ENCODE data around the gene ALDH1A1. TPM values are rescaled to one million over a fixed set of nuclear protein-coding genes. Genes with fewer than 3 reads are reported as not detected.
"Not testable (repeated sequence)": the region's sequence is repeated elsewhere in the genome, so short reads cannot be mapped to it uniquely, and the experiment has no call there.

The ALDH1A1 gene
- total RNA-seq, 5 donors from 2014 or later (not counting 1 experiment from before 2014, with no cell fraction given): 0.47 to 1.3 (median 0.95) TPM

DNA sequence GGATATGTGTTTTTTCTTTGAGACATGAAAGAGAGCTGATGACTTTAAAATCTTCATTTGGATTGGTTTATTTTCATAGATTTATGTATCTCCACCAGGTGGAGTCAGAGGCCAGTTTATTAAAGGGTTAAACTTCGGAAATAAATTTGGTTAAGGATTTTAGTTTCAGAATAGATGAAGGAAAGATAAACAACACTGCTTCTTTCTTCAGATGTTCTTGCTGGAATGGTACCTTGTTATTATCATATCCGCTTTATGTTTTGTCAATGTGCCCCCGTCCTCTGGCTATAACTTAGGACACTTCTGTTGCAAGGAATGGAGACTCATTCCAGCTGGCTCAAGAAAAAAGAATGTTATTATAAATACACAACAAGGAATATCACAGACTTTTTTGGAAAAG lies 81.2 kb downstream of the ALDH1A1 start:
- no peak overlapping the region for H3K4me3 Mint-ChIP-seq
- H3K9me3 ChIP-seq: no peaks in the 10 kb centered on the region
- H3K27ac Mint-ChIP-seq: no peak overlapping the region
- H3K4me1 ChIP-seq (ENCODE audit: control insufficient read depth in 1 of 2, extremely low read depth in 1 of 2, insufficient read depth in 2 of 2, low read length in 2 of 2): no peaks in the 10 kb centered on the region
- no peak for DNase-seq
- no peak for ATAC-seq (replicated peaks in 1 of 4)
- H3K4me1 Mint-ChIP-seq: no peaks in the 10 kb centered on the region
- H3K9me3 Mint-ChIP-seq: peaks cover 0 to 3% (median 0%) of the 10 kb centered on the region in 3 donors
- CTCF ChIA-PET: no interaction called here
- H3K36me3 ChIP-seq (ENCODE audit: control insufficient read depth in 2 of 2, extremely low read depth in 1 of 2, insufficient read depth in 1 of 2, low read length in 1 of 2): no peaks in the 10 kb centered on the region
- H3K27me3 ChIP-seq (replicated peaks in 1 of 2; ENCODE audit: control insufficient read depth in 2 of 2, extremely low read depth in 1 of 2, insufficient read depth in 2 of 2, low read length in 1 of 2): no peaks in the 10 kb centered on the region
- 20% methylated on average over 1 of the region's 3 CpGs for WGBS (ENCODE audit: insufficient coverage)
- POLR2A ChIA-PET: no interaction called here
- no peak overlapping the region for H3K27ac ChIP-seq (ENCODE audit: low read length)
- H3K36me3 Mint-ChIP-seq: no peaks in the 10 kb centered on the region
- H3K27me3 Mint-ChIP-seq: peaks cover 7% of the 10 kb centered on the region in 2 donors
- H3K4me3 ChIP-seq (ENCODE audit: control insufficient read depth in 1 of 2, extremely low read depth in 1 of 2, low read length in 1 of 2): no peak overlapping the region

DNA sequence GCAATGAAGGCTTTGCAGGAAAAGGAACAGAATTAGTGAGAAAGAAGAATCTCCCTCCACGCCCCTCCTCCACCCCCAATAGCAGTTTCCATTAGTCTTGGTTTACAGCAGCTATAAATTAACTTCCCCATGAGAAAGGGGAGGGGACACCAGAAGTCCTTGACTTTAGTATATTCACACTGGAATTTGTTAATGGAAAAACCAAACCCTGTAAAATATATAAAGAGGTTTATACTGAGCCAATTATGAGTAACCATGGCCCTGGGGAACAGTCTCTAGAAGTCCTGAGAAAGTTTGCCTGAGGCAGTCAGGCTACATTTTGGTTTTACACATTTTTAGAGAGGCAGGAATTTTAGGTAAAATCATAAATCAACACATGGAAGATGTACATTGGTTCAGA lies 88.5 kb downstream of the ALDH1A1 start:
- no peaks in the 10 kb centered on the region for H3K4me1 ChIP-seq (ENCODE audit: control insufficient read depth in 1 of 2, extremely low read depth in 1 of 2, insufficient read depth in 2 of 2, low read length in 2 of 2)
- no CpG with 5 or more reads among the region's 1 CpG for WGBS (ENCODE audit: insufficient coverage)
- Mint-ChIP-seq H3K4me3 (no peak overlapping the region), H3K27ac (no peak overlapping the region), H3K36me3 (no peaks in the 10 kb centered on the region), H3K9me3 (peaks cover 0 to 3% (median 0%) of the 10 kb centered on the region in 3 donors), H3K4me1 (no peaks in the 10 kb centered on the region), H3K27me3 (peaks cover 3 to 6% of the 10 kb centered on the region in 2 donors)
- ATAC-seq (replicated peaks in 1 of 4): no peak
- ChIA-PET POLR2A (no interaction called here), CTCF (no interaction called here)
- H3K27me3 ChIP-seq (replicated peaks in 1 of 2; ENCODE audit: control insufficient read depth in 2 of 2, extremely low read depth in 1 of 2, insufficient read depth in 2 of 2, low read length in 1 of 2): no peaks in the 10 kb centered on the region
- H3K9me3 ChIP-seq: no peaks in the 10 kb centered on the region
- H3K27ac ChIP-seq (ENCODE audit: low read length): no peak overlapping the region
- DNase-seq: no peak
- no peaks in the 10 kb centered on the region for H3K36me3 ChIP-seq (ENCODE audit: control insufficient read depth in 2 of 2, extremely low read depth in 1 of 2, insufficient read depth in 1 of 2, low read length in 1 of 2)
- no peak overlapping the region for H3K4me3 ChIP-seq (ENCODE audit: control insufficient read depth in 1 of 2, extremely low read depth in 1 of 2, low read length in 1 of 2)

DNA sequence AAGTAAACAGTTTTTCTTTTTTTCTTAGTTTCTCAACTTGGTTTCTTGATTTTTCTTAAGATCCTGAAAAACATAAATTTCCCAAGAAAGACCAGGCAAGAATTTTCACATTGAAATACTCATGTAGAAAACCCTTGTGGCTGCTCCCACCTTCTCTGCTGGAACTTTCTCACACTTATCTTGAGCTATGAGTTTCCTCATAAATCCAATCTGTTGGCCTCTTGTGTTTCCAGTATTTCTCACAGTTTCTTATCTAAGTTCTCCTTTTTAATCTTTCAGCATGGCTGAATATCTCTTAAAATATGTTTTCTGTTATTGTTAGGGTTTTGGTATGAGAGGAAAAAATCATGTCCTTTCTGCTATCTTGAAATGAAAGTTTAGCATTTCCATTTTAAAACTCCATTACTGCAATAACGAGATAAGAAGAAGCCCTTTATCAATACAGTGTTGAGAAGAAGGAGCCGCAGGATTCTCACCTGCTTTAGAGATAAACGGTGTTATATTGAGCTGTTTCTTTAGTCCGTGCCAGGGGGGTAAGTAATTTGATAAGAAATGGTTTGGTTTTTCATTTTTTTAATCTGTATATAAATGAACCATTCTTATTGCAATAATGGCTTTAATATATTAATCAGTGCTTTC lies 89.3 kb downstream of the ALDH1A1 start:
- H3K4me1 Mint-ChIP-seq: no peaks in the 10 kb centered on the region
- Histone ChIP-seq H3K36me3 (ENCODE audit: control insufficient read depth in 2 of 2, extremely low read depth in 1 of 2, insufficient read depth in 1 of 2, low read length in 1 of 2) (no peaks in the 10 kb centered on the region), H3K4me3 (ENCODE audit: control insufficient read depth in 1 of 2, extremely low read depth in 1 of 2, low read length in 1 of 2) (no peak overlapping the region), H3K27me3 (replicated peaks in 1 of 2; ENCODE audit: control insufficient read depth in 2 of 2, extremely low read depth in 1 of 2, insufficient read depth in 2 of 2, low read length in 1 of 2) (no peaks in the 10 kb centered on the region), H3K9me3 (no peaks in the 10 kb centered on the region), H3K4me1 (ENCODE audit: control insufficient read depth in 1 of 2, extremely low read depth in 1 of 2, insufficient read depth in 2 of 2, low read length in 2 of 2) (no peaks in the 10 kb centered on the region), H3K27ac (ENCODE audit: low read length) (no peak overlapping the region)
- no peaks in the 10 kb centered on the region for H3K36me3 Mint-ChIP-seq
- no peak overlapping the region for H3K4me3 Mint-ChIP-seq
- no peak for DNase-seq
- peaks cover 0 to 3% (median 0%) of the 10 kb centered on the region in 3 donors for H3K9me3 Mint-ChIP-seq
- no CpG with 5 or more reads among the region's 4 CpGs for WGBS (ENCODE audit: insufficient coverage)
- H3K27me3 Mint-ChIP-seq: peaks cover 3 to 6% of the 10 kb centered on the region in 2 donors
- POLR2A ChIA-PET: no interaction called here
- CTCF ChIA-PET: no interaction called here
- no peak overlapping the region for H3K27ac Mint-ChIP-seq
- ATAC-seq (replicated peaks in 1 of 4): no peak

DNA sequence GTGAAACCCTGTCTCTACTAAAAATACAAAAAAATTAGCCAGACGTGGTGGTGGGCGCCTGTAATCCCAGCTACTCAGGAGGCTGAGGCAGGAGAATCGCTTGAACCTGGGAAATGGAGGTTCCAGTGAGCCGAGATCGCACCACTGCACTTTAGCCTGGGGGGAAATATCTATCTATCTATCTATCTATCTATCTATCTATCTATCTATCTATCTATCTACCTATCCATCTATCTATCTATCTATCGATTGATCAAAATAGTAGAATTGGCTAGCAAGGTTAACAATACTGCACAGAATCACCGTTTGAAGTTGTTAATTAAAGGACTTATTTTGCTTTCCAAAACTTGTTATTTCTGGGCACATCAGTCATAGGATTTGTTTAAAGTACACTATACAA lies 90.1 kb downstream of the ALDH1A1 start:
- CTCF ChIA-PET; H3K4me1 ChIP-seq (ENCODE audit: control insufficient read depth in 1 of 2, extremely low read depth in 1 of 2, insufficient read depth in 2 of 2, low read length in 2 of 2); H3K4me1 Mint-ChIP-seq; H3K27me3 Mint-ChIP-seq; H3K36me3 Mint-ChIP-seq; H3K4me3 Mint-ChIP-seq; H3K27ac Mint-ChIP-seq; ATAC-seq (replicated peaks in 1 of 4); H3K9me3 Mint-ChIP-seq; H3K36me3 ChIP-seq (ENCODE audit: control insufficient read depth in 2 of 2, extremely low read depth in 1 of 2, insufficient read depth in 1 of 2, low read length in 1 of 2); H3K27ac ChIP-seq (ENCODE audit: low read length); POLR2A ChIA-PET; H3K27me3 ChIP-seq (replicated peaks in 1 of 2; ENCODE audit: control insufficient read depth in 2 of 2, extremely low read depth in 1 of 2, insufficient read depth in 2 of 2, low read length in 1 of 2); H3K9me3 ChIP-seq; H3K4me3 ChIP-seq (ENCODE audit: control insufficient read depth in 1 of 2, extremely low read depth in 1 of 2, low read length in 1 of 2); DNase-seq: not testable (repeated sequence)
- WGBS (ENCODE audit: insufficient coverage): no CpG with 5 or more reads among the region's 7 CpGs

DNA sequence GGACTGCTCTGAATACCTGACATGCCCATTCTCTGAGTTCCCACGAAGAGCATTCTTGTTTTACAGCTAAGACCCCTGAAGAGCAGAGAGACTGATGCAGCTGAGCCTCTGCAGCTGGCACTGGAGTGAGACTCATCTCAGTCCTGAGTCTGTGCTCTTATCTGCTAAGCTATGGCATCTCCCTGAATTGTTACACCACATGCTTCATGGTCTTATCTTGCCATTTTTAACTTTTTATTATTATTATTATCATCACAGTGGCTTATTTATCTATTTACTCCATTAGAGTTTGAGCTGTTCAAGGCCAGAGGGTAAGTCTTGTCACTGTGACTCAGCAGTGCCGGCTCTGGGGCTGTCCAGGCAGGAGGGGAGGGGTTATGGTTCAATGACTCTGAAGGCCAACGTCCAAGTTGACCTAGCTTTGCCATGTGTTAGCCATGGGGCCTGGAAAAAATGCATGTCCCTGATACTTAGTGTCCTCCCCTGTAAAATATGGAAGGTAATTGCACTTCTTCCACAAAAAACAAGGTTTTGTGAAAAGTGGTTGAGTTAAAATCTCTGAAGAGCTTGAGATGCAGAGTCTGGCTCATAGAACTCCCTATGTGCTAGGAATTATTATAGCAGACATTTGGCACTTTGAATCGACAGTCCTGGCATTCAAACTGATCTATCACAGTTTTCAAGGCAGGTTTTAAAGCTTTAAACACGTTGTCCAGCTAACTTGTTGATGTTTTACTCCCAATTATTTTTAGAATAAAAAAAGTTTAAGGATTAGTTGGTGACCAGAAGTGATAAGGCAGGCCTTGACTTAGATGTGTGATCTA lies 94.6 kb downstream of the ALDH1A1 start:
- H3K27me3 ChIP-seq (replicated peaks in 1 of 2; ENCODE audit: control insufficient read depth in 2 of 2, extremely low read depth in 1 of 2, insufficient read depth in 2 of 2, low read length in 1 of 2): no peaks in the 10 kb centered on the region
- H3K36me3 ChIP-seq (ENCODE audit: control insufficient read depth in 2 of 2, extremely low read depth in 1 of 2, insufficient read depth in 1 of 2, low read length in 1 of 2): no peaks in the 10 kb centered on the region
- Mint-ChIP-seq H3K27ac (no peak overlapping the region), H3K36me3 (no peaks in the 10 kb centered on the region), H3K4me3 (no peak overlapping the region), H3K4me1 (no peaks in the 10 kb centered on the region), H3K9me3 (no peaks in the 10 kb centered on the region), H3K27me3 (peaks cover 2 to 6% of the 10 kb centered on the region in 2 donors)
- no peak overlapping the region for H3K27ac ChIP-seq (ENCODE audit: low read length)
- H3K9me3 ChIP-seq: no peaks in the 10 kb centered on the region
- no peak overlapping the region for H3K4me3 ChIP-seq (ENCODE audit: control insufficient read depth in 1 of 2, extremely low read depth in 1 of 2, low read length in 1 of 2)
- DNase-seq: no peak
- H3K4me1 ChIP-seq (ENCODE audit: control insufficient read depth in 1 of 2, extremely low read depth in 1 of 2, insufficient read depth in 2 of 2, low read length in 2 of 2): no peaks in the 10 kb centered on the region
- ChIA-PET CTCF (interaction anchor here in 1 of 2 donors (0.9 kb wide), 1 partner anchor 342 kb away, joined by 3 read pairs; no protein-coding TSS in a partner anchor), POLR2A (interaction anchor here in 1 of 2 donors (0.6 kb wide), 1 partner anchor 13 kb away, joined by 4 read pairs; no protein-coding TSS in a partner anchor)
- 15% methylated on average over 1 of the region's 5 CpGs for WGBS (ENCODE audit: insufficient coverage)
- ATAC-seq (replicated peaks in 1 of 4): no peak

DNA sequence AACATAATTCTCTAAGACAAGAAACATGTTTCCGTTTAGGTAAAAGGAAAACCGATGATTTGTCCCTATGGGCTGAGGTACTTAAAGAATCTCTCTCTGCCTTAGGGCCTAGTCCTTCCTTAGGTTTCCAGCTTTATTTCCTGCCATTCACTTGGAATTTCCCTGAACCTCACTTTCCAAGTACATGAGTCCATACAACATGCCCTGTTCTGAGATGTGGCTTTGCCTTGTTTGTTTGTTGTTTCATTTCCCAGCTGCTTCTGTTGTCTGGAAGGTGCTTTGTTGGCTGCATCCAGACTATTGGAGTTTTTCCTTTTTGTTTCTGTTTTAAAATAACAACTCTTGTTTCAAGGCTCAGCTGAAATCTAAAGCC lies 95.2 kb downstream of the ALDH1A1 start:
- ChIA-PET CTCF (interaction anchor here in 1 of 2 donors (0.9 to 1.0 kb wide), 2 partner anchors 165 to 343 kb away, joined by 3 to 5 read pairs; no protein-coding TSS in a partner anchor), POLR2A (no interaction called here)
- Histone ChIP-seq H3K36me3 (ENCODE audit: control insufficient read depth in 2 of 2, extremely low read depth in 1 of 2, insufficient read depth in 1 of 2, low read length in 1 of 2) (no peaks in the 10 kb centered on the region), H3K27me3 (replicated peaks in 1 of 2; ENCODE audit: control insufficient read depth in 2 of 2, extremely low read depth in 1 of 2, insufficient read depth in 2 of 2, low read length in 1 of 2) (no peaks in the 10 kb centered on the region), H3K4me3 (ENCODE audit: control insufficient read depth in 1 of 2, extremely low read depth in 1 of 2, low read length in 1 of 2) (no peak overlapping the region), H3K9me3 (no peaks in the 10 kb centered on the region), H3K27ac (ENCODE audit: low read length) (no peak overlapping the region), H3K4me1 (ENCODE audit: control insufficient read depth in 1 of 2, extremely low read depth in 1 of 2, insufficient read depth in 2 of 2, low read length in 2 of 2) (no peaks in the 10 kb centered on the region)
- Mint-ChIP-seq H3K36me3 (no peaks in the 10 kb centered on the region), H3K27ac (no peak overlapping the region), H3K4me3 (no peak overlapping the region), H3K9me3 (no peaks in the 10 kb centered on the region), H3K27me3 (peaks cover 0 to 1% of the 10 kb centered on the region in 2 donors), H3K4me1 (no peaks in the 10 kb centered on the region)
- whole genome bisulfite sequencing (ENCODE audit: insufficient coverage): 100% methylated on average over 1 of the region's 2 CpGs
- ATAC-seq (replicated peaks in 1 of 4) (no peak), DNase-seq (no peak)

Data from T-cell (primary cell).